ENCODE results near the gene ZNF785. TPM values are rescaled to one million over a fixed set of nuclear protein-coding genes. Genes with fewer than 3 reads are reported as not detected.
A peak's percentile ranks its signal among the peaks of the same experiment; 100 is the strongest.

Gene ZNF785
- total and polyA plus RNA-seq, 2 of the 13 experiments (the other 11 are each of a cell fraction or from before 2014, with no cell fraction given), result 0.01 TPM; not detected in 1

DNA sequence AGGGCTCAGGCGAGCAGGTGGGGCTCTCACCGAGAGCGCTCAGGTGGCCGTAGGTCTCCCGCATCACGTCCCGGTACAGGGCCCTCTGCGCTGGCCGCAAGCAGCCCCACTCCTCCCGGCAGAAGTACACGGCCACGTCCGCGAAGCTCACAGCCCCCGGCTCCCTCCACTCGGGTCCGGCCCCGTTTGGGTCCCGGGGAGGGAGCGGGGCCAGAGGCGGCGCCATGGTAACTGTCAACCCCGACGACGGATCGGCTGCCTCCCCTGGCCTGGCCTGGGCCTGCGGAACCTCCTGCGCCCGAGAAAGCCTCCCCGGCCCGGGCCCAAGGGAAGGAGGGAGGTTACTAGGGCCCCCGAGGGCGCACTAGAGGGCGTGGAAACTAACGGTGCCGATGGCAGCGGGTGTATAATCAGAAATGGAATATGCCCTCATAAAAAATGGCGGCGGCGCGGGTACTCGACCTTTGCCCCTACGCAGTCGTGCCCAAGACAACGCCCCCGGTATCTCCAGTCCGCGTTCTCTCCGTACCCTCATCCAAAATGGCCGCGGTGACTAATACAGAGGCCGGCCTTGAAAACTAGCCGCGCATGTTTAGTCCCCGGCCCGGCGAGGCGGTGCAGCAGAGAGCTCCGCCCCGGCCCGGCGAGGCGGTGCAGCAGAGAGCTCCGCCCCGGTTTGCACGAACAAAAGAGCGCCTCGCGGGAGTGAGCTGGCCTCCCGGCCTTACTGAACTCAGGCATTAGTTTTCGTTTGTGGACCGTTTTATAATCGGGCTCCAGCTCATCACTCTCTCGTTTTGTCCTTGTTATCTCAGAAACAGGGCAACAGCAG, 27.3 kb downstream of the ZNF785 start, which contains the start of gene ZNF764 (continued):
- peak; percentile 29 for TF ChIP-seq ZIK1 (CRISPR knock-in tag; IDR thresholded peaks at IDR 0.05; ENCODE audit: borderline replicate concordance, low read depth)
- 0 out of 2 replicates have a peak, but pooled peaks have one; percentile 28 for TF ChIP-seq ZNF136 (CRISPR knock-in tag; IDR thresholded peaks at IDR 0.05; ENCODE audit: low read depth)
- TF ChIP-seq, protein P1, sequence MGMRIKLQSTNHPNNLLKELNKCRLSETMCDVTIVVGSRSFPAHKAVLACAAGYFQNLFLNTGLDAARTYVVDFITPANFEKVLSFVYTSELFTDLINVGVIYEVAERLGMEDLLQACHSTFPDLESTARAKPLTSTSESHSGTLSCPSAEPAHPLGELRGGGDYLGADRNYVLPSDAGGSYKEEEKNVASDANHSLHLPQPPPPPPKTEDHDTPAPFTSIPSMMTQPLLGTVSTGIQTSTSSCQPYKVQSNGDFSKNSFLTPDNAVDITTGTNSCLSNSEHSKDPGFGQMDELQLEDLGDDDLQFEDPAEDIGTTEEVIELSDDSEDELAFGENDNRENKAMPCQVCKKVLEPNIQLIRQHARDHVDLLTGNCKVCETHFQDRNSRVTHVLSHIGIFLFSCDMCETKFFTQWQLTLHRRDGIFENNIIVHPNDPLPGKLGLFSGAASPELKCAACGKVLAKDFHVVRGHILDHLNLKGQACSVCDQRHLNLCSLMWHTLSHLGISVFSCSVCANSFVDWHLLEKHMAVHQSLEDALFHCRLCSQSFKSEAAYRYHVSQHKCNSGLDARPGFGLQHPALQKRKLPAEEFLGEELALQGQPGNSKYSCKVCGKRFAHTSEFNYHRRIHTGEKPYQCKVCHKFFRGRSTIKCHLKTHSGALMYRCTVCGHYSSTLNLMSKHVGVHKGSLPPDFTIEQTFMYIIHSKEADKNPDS (CRISPR knock-in tag; IDR thresholded peaks at IDR 0.05), result peak; percentile 89
- TF ChIP-seq, protein P2, sequence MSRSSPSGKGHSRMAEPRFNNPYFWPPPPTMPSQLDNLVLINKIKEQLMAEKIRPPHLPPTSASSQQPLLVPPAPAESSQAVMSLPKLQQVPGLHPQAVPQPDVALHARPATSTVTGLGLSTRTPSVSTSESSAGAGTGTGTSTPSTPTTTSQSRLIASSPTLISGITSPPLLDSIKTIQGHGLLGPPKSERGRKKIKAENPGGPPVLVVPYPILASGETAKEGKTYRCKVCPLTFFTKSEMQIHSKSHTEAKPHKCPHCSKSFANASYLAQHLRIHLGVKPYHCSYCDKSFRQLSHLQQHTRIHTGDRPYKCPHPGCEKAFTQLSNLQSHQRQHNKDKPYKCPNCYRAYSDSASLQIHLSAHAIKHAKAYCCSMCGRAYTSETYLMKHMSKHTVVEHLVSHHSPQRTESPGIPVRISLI (CRISPR knock-in tag; IDR thresholded peaks at IDR 0.05; ENCODE audit: borderline replicate concordance), result peak; percentile 14; the same call in 1 of the 2 replicates
- peak; percentile 54; the same call in 1 of the 2 replicates for TF ChIP-seq MXD4 (CRISPR knock-in tag; IDR thresholded peaks at IDR 0.05)
- peak; percentile 92 for TF ChIP-seq FOSL2 (CRISPR knock-in tag; IDR thresholded peaks at IDR 0.05)
- TF ChIP-seq AHR (CRISPR knock-in tag; IDR thresholded peaks at IDR 0.05), result peak; percentile 73; the same call in 1 of the 2 replicates
- TF ChIP-seq EZH2 (conservative IDR thresholded peaks at IDR 0.05; ENCODE audit: low read depth, low read length), result no peak
- TF ChIP-seq, protein P3, sequence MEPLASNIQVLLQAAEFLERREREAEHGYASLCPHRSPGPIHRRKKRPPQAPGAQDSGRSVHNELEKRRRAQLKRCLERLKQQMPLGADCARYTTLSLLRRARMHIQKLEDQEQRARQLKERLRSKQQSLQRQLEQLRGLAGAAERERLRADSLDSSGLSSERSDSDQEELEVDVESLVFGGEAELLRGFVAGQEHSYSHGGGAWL (CRISPR knock-in tag; IDR thresholded peaks at IDR 0.05), result peak; percentile 65; the same call in 1 of the 2 replicates
- TF ChIP-seq ZNF619 (CRISPR knock-in tag; IDR thresholded peaks at IDR 0.05), result peak; percentile 86; the same call in 1 of the 2 replicates
- TF ChIP-seq, protein P4, sequence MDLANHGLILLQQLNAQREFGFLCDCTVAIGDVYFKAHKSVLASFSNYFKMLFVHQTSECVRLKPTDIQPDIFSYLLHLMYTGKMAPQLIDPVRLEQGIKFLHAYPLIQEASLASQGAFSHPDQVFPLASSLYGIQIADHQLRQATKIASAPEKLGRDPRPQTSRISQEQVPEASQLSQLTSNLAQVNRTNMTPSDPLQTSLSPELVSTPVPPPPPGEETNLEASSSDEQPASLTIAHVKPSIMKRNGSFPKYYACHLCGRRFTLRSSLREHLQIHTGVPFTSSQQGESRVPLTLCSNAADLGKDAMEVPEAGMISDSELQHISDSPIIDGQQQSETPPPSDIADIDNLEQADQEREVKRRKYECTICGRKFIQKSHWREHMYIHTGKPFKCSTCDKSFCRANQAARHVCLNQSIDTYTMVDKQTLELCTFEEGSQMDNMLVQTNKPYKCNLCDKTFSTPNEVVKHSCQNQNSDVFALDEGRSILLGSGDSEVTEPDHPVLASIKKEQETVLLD (CRISPR knock-in tag; IDR thresholded peaks at IDR 0.05; ENCODE audit: low read depth), result peak; percentile 96
- peak; percentile 38 for TF ChIP-seq ZBTB7B (CRISPR knock-in tag; IDR thresholded peaks at IDR 0.05)
- TF ChIP-seq, protein P5, sequence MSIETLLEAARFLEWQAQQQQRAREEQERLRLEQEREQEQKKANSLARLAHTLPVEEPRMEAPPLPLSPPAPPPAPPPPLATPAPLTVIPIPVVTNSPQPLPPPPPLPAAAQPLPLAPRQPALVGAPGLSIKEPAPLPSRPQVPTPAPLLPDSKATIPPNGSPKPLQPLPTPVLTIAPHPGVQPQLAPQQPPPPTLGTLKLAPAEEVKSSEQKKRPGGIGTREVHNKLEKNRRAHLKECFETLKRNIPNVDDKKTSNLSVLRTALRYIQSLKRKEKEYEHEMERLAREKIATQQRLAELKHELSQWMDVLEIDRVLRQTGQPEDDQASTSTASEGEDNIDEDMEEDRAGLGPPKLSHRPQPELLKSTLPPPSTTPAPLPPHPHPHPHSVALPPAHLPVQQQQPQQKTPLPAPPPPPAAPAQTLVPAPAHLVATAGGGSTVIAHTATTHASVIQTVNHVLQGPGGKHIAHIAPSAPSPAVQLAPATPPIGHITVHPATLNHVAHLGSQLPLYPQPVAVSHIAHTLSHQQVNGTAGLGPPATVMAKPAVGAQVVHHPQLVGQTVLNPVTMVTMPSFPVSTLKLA (IDR thresholded peaks at IDR 0.05), result peak; percentile 64
- TF ChIP-seq SMYD3 (CRISPR knock-in tag; IDR thresholded peaks at IDR 0.05), result peak; percentile 67; the same call in 1 of the 2 replicates
- peak; percentile 48; the same call in 1 of the 2 replicates for TF ChIP-seq SOX5 (CRISPR knock-in tag; IDR thresholded peaks at IDR 0.05; ENCODE audit: borderline replicate concordance)
- peak; percentile 87; the same call in 1 of the 2 replicates for TF ChIP-seq ZNF101 (CRISPR knock-in tag; IDR thresholded peaks at IDR 0.05; ENCODE audit: borderline replicate concordance, low read depth)
- TF ChIP-seq CAMTA2 (CRISPR knock-in tag; IDR thresholded peaks at IDR 0.05; ENCODE audit: borderline replicate concordance), result peak; percentile 88
- no peak; the same call in 1 of the 2 replicates for TF ChIP-seq ZNF782 (CRISPR knock-in tag; IDR thresholded peaks at IDR 0.05; ENCODE audit: borderline replicate concordance)
- no peak for TF ChIP-seq ZNF354B (CRISPR knock-in tag; IDR thresholded peaks at IDR 0.05)
- no peak; the same call in 1 of the 2 replicates for TF ChIP-seq ZNF766 (CRISPR knock-in tag; IDR thresholded peaks at IDR 0.05; ENCODE audit: borderline replicate concordance)
- peak; percentile 45 for TF ChIP-seq HNRNPK (IDR thresholded peaks at IDR 0.05; ENCODE audit: low read depth, low read length, poor library complexity, severe bottlenecking)
- no peak for TF ChIP-seq ZNF839 (CRISPR knock-in tag; IDR thresholded peaks at IDR 0.05; ENCODE audit: borderline replicate concordance)
